GM19468 (cell line): ENCODE data around the gene PSMD13.
"Not testable (repeated sequence)": the region's sequence is repeated elsewhere in the genome, so short reads cannot be mapped to it uniquely, and the experiment has no call there.

Source experiments
- ATAC-seq: cut with Tn5 transposase; IDR thresholded peaks from one replicate; pipeline ENCODE4 v1.9.1; 2021; ENCODE audit warnings: mild to moderate bottlenecking, moderate library complexity, moderate number of reproducible peaks; ENCODE audit not compliant: unreplicated experiment; ENCODE audit errors: extremely low read depth

The PSMD13 gene

GRCh38 chr11:238346-238745 is 1.6 kb downstream of the PSMD13 start:
- ATAC-seq = not testable (repeated sequence)

DNA sequence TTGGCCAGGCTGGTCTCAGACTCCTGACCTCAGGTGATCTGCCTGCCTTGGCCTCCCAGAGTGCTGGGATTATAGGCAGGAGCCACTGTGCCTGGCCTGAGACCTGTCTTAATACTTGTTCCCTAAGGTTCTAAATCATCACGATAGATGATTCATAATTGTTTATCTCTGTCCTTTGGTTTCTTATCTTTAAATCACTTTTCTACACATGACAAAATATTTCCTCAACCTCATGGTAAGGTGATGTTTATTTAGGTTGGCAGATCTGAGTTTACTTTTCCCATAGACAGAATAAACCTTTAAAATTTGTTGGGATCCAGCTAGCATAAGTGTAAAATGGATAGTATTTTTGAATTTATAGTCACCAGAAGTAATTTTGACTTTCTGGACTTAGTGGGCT is 3.5 kb downstream of the PSMD13 start:
- no peak for ATAC-seq

GRCh38 chr11:241634-242033 is 4.9 kb downstream of the PSMD13 start:
- ATAC-seq = no peak

- no peak for ATAC-seq
Observed at GRCh38 chr11:244376-244775, 7.6 kb downstream of the PSMD13 start.

GRCh38 chr11:249062-249461 is 12.3 kb downstream of the PSMD13 start:
- no peak for ATAC-seq

- no peak for ATAC-seq
Observed at GRCh38 chr11:250274-250673, 13.5 kb downstream of the PSMD13 start.

GRCh38 chr11:250740-251299 is 14.0 kb downstream of the PSMD13 start:
- no peak for ATAC-seq

DNA sequence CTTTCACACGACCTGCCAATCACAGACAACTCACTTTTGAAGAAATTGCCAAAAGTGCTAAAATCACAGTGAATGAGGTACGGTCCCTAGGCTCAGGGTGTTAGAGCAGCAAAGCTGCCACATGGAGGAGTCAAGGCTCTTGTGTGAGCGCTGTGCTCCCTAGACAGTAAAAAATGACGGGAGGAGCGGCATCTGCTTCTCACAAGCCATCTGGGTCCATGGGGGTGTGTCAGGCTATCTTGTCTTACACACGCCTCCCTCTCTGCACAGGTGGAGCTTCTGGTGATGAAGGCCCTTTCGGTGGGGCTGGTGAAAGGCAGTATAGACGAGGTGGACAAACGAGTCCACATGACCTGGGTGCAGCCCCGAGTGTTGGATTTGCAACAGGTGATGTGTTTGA is 14.8 kb downstream of the PSMD13 start:
- no peak for ATAC-seq

- no peak for ATAC-seq
Observed at GRCh38 chr11:252666-253065, 15.9 kb downstream of the PSMD13 start.

DNA sequence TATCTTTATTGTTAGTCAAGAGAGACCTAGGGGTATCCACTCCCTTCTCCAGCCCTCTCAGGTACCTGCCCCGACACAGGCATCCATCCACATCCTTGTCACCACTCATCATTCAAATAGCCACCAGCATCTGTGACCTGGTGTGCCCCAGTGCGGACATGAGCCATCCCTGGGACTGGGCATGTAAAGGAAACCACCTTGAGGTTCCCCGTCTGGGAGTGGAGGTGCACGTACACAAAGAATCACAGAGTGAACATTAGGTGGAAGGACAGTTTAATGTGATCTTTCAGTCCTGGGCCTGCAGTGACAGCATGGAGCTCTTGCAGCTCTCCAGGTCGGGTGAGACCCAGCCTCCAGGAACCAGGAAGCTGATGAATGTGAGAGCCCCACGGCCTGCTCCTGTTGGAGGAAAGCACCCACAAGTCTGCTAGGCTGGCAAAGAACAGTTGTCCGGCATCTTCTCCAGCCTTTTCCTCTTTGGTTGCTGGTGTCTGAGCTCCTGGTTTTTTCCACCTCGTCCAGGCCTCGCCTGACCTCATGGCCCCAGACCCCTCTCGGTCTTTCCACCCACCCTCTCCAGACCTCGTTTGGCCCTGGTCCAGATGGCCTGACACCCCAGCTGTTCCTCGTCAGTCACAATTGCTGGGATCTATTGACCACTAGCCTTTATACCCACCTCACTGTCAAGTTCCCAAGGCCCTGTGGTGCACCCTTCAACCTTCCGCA is 16.5 kb downstream of the PSMD13 start:
- no peak for ATAC-seq

GRCh38 chr11:253886-254270 is 17.1 kb downstream of the PSMD13 start:
- no peak for ATAC-seq

DNA sequence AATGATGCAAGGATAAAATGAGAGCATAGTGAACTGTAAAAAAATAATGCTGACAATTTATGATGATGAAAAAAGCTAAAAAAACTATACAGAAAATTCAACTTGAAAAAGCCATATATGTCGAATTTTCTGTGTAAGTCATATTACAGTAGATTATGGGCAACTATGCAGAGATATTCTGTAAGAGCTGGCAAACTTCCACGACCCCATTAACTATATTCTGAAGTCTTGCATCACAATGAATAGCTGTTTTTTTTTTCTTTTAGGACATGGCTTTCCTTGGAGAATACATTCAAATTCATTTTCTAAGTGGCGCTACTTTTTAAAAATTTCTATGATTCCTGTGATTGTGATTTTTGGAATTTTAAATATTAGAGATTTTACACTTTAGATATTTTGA is 18.4 kb downstream of the PSMD13 start:
- ATAC-seq = no peak

DNA sequence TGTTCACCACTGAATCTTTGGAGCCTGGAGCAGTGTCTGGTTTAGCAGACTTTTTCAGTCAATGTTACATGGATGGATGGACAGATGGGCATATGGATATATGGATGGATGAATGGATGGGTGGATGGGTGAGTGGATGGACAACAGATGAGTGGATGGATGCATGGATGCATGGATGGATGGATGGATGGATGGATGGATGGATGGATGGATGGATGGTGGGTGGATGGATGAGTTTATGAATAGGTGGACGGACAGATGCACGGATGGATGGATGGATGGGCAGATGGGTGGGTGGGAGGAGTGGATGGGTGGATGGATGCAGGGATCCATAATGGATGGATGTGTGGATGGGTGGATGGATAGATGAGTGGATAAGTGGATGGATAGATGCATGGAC is 19.0 kb downstream of the PSMD13 start:
- no peak for ATAC-seq

- no peak for ATAC-seq
Observed at GRCh38 chr11:256952-257737, 20.4 kb downstream of the PSMD13 start.

DNA sequence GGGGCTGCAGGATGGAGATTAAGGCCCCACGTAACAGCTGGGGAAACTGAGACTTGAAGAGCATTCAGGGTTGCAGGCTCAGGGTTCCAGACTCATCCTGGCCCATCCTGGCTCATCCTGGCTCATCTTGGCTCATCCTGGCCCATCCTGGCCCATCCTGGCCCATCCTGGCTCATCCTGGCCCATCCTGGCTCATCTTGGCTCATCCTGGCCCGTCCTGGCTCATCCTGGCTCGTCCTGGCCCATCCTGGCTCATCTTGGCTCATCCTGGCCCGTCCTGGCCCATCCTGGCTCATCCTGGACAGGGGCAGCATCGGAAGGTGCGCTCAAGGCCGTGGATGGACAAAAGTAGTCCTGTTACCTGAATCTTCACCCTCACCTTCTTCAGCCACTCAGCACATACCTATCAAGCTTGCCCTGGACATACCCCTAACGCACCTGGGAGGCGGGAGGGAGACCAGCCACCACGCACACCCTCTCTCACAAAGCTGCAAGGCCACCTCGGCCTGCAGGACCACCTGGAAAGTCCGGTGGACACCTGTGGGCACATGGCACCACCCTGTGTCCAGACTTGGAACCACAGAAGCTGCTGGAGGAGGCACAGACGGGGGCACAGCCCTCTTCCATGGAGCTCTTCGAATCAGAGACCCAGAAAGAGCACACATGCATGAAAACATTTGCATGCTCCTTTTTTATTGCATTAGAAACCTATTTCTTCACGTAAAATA is 21.2 kb downstream of the PSMD13 start:
- ATAC-seq = no peak

- no peak for ATAC-seq
Observed at GRCh38 chr11:259413-259812, 22.6 kb downstream of the PSMD13 start.

GRCh38 chr11:261624-262023 is 24.8 kb downstream of the PSMD13 start:
- no peak for ATAC-seq

DNA sequence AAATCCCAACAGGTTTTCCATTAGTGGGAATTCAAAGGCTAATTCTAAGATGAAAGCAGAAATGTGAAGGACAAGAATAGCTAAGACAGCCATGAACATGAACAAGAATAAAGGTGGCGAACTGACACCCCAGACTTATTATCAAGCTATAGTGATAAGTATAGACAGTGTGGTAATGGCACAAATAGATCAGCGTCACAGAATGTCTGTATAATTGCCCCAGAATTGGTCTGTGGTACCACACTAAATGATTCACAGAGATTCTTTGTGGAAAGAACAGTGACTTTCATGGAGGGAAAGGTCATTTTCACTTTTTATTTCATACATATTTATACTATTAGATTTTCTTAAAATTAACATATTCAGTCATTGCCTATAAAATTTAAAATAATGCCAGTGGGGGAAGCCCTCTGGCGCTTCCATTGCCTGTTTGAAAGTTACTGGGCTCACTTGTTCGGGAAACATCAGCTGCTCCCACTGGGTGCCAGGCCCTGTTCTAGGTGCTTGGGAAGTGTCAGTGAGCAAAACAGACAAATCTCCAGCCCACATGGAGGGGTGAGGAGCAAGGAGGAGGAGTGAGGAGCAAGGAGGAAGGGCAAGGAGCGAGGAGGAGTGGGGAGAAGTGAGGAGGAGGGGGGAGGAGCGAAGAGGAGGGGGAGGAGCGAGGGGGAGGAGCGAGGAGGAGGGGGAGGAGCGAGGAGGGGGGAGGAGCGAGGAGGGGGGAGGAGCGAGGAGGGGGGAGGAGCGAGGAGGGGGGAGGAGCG is 30.1 kb downstream of the PSMD13 start:
- ATAC-seq = no peak

DNA sequence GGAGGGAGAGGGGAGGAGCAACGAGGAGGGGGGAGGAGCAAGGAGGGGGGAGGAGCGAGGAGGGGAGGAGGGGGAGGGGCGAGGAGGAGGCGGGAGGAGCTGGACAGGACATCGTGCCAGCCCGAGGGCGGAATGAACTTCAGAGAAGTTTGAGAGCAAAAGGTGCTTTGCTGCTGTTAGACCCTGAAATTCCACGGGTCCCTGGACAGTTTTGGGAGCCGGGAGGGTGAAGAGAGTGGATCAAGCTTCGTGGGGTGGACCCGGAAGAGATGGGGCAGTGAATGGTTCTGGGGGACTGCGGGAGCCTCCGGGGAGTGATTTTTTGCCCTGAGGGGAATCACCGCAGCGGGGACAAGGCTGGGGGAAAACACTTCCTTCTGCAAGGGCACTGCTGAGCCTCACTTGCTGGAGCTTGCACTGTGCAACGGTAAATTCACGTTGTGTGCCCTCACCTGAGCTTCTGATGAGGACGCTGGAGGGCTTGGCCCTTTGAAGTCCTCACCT is 30.8 kb downstream of the PSMD13 start:
- no peak for ATAC-seq

DNA sequence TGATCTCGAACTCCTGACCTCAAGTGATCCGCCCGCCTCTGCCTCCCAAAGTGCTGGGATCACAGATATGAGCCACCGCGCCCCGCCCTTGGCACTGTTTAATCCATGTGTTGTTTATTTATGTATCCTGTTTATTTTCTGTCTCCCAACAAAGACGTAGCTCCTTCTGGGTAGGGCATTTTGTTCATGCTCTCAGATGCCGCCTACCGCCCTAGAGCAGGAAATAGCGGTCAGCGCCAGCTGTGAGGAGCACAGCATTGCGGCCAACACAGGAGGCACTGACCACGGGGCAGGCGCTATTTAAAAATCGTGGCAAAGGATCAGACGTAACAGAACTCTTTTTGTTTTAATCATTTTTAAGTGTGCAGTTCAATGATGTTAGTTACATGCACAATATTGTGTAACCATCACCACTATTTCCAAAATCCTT is 32.0 kb downstream of the PSMD13 start:
- ATAC-seq = peak; percentile 50
